Peyer's patch (tissue), 4 donors: ENCODE results near the gene TOMM20.

Experiments
- POLR2A ChIP-seq, 2 donors: fragments of 450-650 bp; IDR thresholded peaks; one replicate each; pipeline ENCODE4 v1.5.1; 2017; ENCODE audit warnings: antibody characterized with exemption in 2 of 2, mild to moderate bottlenecking in 2 of 2, moderate library complexity in 2 of 2
- TF ChIP-seq, protein P1 (sequence below), 6 experiments: fragments of 450-650 bp in 4 of 6; fragments of 200-600 bp in 2 of 6; sonication (generic) in 1 of 6; IDR thresholded peaks; one replicate each; pipeline ENCODE4 v1.5.1; 2017 to 2019; ENCODE audit warnings: antibody characterized with exemption in 6 of 6, mild to moderate bottlenecking in 3 of 6, moderate library complexity in 1 of 6

GRCh38 chr1:235113183-235113917 lies 15.3 kb downstream of the TOMM20 start:
- TF ChIP-seq, protein P1, sequence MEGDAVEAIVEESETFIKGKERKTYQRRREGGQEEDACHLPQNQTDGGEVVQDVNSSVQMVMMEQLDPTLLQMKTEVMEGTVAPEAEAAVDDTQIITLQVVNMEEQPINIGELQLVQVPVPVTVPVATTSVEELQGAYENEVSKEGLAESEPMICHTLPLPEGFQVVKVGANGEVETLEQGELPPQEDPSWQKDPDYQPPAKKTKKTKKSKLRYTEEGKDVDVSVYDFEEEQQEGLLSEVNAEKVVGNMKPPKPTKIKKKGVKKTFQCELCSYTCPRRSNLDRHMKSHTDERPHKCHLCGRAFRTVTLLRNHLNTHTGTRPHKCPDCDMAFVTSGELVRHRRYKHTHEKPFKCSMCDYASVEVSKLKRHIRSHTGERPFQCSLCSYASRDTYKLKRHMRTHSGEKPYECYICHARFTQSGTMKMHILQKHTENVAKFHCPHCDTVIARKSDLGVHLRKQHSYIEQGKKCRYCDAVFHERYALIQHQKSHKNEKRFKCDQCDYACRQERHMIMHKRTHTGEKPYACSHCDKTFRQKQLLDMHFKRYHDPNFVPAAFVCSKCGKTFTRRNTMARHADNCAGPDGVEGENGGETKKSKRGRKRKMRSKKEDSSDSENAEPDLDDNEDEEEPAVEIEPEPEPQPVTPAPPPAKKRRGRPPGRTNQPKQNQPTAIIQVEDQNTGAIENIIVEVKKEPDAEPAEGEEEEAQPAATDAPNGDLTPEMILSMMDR (IDR thresholded peaks at IDR 0.05), result no peak
- TF ChIP-seq POLR2A (IDR thresholded peaks at IDR 0.05), result no peak
